Trophoblast cell (in vitro differentiated cells and primary cell): ENCODE results near the gene TCF15.

ENCODE experiments used
- DNase-seq, 2 donors: peaks; one replicate each; pipeline ENCODE4 v3.0.0-alpha.2; 2016
- H2AFZ ChIP-seq: 2 replicates; pipeline ENCODE4 v1.6.1; 2013; ENCODE audit warnings: low read length, moderate library complexity, mild to moderate bottlenecking; ENCODE audit not compliant: insufficient read depth, poor library complexity
- H2AK5ac ChIP-seq: 2 replicates; pipeline ENCODE4 v1.6.1; 2013; ENCODE audit warnings: mild to moderate bottlenecking, low read length
- H2BK120ac ChIP-seq: 2 replicates; pipeline ENCODE4 v1.6.1; 2013; ENCODE audit warnings: low read length, mild to moderate bottlenecking, moderate library complexity; ENCODE audit not compliant: insufficient read depth, poor library complexity
- H2BK12ac ChIP-seq: 2 replicates; pipeline ENCODE4 v1.6.1; 2013; ENCODE audit warnings: mild to moderate bottlenecking, low read length, moderate library complexity
- H2BK5ac ChIP-seq: 2 replicates; pipeline ENCODE4 v1.6.1; 2013; ENCODE audit warnings: low read length, low read depth, moderate library complexity, mild to moderate bottlenecking; ENCODE audit not compliant: poor library complexity
- H3K14ac ChIP-seq: 2 replicates; pipeline ENCODE4 v1.6.1; 2013; ENCODE audit warnings: mild to moderate bottlenecking, low read length
- H3K18ac ChIP-seq: 2 replicates; pipeline ENCODE4 v1.6.1; 2013; ENCODE audit warnings: mild to moderate bottlenecking, low read length
- H3K23ac ChIP-seq: 2 replicates; pipeline ENCODE4 v1.6.1; 2013; ENCODE audit warnings: low read length
- H3K27ac ChIP-seq: 2 replicates; pipeline ENCODE4 v1.5.1; 2013; ENCODE audit warnings: low read depth, mild to moderate bottlenecking, inconsistent platforms, low read length, moderate library complexity
- H3K27me3 ChIP-seq: 2 replicates; pipeline ENCODE4 v1.6.1; 2013; ENCODE audit warnings: inconsistent platforms, mild to moderate bottlenecking, low read length, moderate library complexity; ENCODE audit not compliant: insufficient read depth
- H3K36me3 ChIP-seq, 2 experiments: 1 replicate in 1 of 2; 2 replicates in 1 of 2; pipeline ENCODE4 v1.6.1; 2013; ENCODE audit warnings: low read length in 2 of 2, mild to moderate bottlenecking in 2 of 2, moderate library complexity in 1 of 2; ENCODE audit not compliant: insufficient read depth in 2 of 2, control insufficient read depth in 1 of 2
- H3K4ac ChIP-seq: 2 replicates; pipeline ENCODE4 v1.6.1; 2013; ENCODE audit warnings: low read depth, mild to moderate bottlenecking, low read length, moderate library complexity
- H3K4me1 ChIP-seq, 2 experiments: 1 replicate in 1 of 2; 2 replicates in 1 of 2; pipeline ENCODE4 v1.6.1; 2013; ENCODE audit warnings: low read length in 2 of 2, mild to moderate bottlenecking in 2 of 2, moderate library complexity in 1 of 2; ENCODE audit not compliant: insufficient read depth in 2 of 2, control insufficient read depth in 1 of 2
- H3K4me2 ChIP-seq: 2 replicates; pipeline ENCODE4 v1.6.1; 2013; ENCODE audit warnings: inconsistent platforms, mild to moderate bottlenecking, low read length, moderate library complexity
- H3K4me3 ChIP-seq: 2 replicates; pipeline ENCODE4 v1.5.1; 2013; ENCODE audit warnings: mild to moderate bottlenecking, low read depth, low read length, inconsistent platforms
- H3K79me1 ChIP-seq: one replicate; pipeline ENCODE4 v1.6.1; 2013; ENCODE audit warnings: low read length
- H3K79me2 ChIP-seq: 2 replicates; pipeline ENCODE4 v1.6.1; 2013; ENCODE audit warnings: low read length, mild to moderate bottlenecking; ENCODE audit not compliant: control insufficient read depth, insufficient read depth, poor library complexity
- H3K9ac ChIP-seq: 2 replicates; pipeline ENCODE4 v1.6.1; 2013; ENCODE audit warnings: mild to moderate bottlenecking, low read length
- H3K9me3 ChIP-seq: 2 replicates; pipeline ENCODE4 v1.6.1; 2013; ENCODE audit warnings: low read depth, mild to moderate bottlenecking, control low read depth, inconsistent platforms, low read length; ENCODE audit not compliant: insufficient read depth
- H4K12ac ChIP-seq: 2 replicates; pipeline ENCODE4 v1.6.1; 2013; ENCODE audit warnings: low read depth, mild to moderate bottlenecking, low read length, moderate library complexity
- H4K8ac ChIP-seq: 2 replicates; pipeline ENCODE4 v1.6.1; 2013; ENCODE audit warnings: low read depth, mild to moderate bottlenecking, low read length, moderate library complexity
- H4K91ac ChIP-seq: one replicate; pipeline ENCODE4 v1.6.1; 2013; ENCODE audit warnings: low read depth, mild to moderate bottlenecking, low read length, moderate library complexity
- WGBS: extraction: QIAGEN DNeasy Blood & Tissue Kit; methylation state at CpG from one replicate; pipeline ENCODE4 v1.1.7; 2013; ENCODE audit warnings: missing lambda C conversion rate; ENCODE audit not compliant: insufficient read length, insufficient coverage; ENCODE audit errors: extremely low coverage; 5-methylcytosine and 5-hydroxymethylcytosine counted together

Gene TCF15

GRCh38 chr20:654417-654750 lies 44.3 kb upstream of the TCF15 start:
- peaks cover 19 to 22% of the 10 kb centered on the region in 2 experiments for H3K4me1 ChIP-seq
- H3K23ac ChIP-seq: no peak overlapping the region
- no peak overlapping the region for H3K4ac ChIP-seq
- no peaks in the 10 kb centered on the region for H3K27me3 ChIP-seq
- peaks cover 3 to 7% of the 10 kb centered on the region in 2 experiments for H3K36me3 ChIP-seq
- no peak overlapping the region for H3K4me2 ChIP-seq
- no CpG with 5 or more reads among the region's 3 CpGs for WGBS
- no peak overlapping the region for H2BK120ac ChIP-seq
- no peak overlapping the region for H3K27ac ChIP-seq
- no peak overlapping the region for H2BK12ac ChIP-seq
- H4K91ac ChIP-seq: no peak overlapping the region
- H3K4me3 ChIP-seq: no peak overlapping the region
- H3K14ac ChIP-seq: no peak overlapping the region
- H2BK5ac ChIP-seq: no peak overlapping the region
- H2AFZ ChIP-seq: no peak overlapping the region
- no peak overlapping the region for H4K12ac ChIP-seq
- H3K9me3 ChIP-seq: no peaks in the 10 kb centered on the region
- H4K8ac ChIP-seq: no peak overlapping the region
- no peak overlapping the region for H2AK5ac ChIP-seq
- no peak for DNase-seq
- no peak overlapping the region for H3K18ac ChIP-seq
- H3K9ac ChIP-seq: no peak overlapping the region
- peaks cover 5% of the 10 kb centered on the region for H3K79me2 ChIP-seq
- H3K79me1 ChIP-seq: peaks cover 13% of the 10 kb centered on the region

- Histone ChIP-seq H3K4me2 (peak overlapping the region; percentile 71), H4K8ac (peak overlapping the region; percentile 27), H3K27me3 (no peaks in the 10 kb centered on the region), H3K4me1 (peaks cover 16 to 18% of the 10 kb centered on the region in 2 experiments), H3K18ac (peak overlapping the region; percentile 22), H3K79me2 (peaks cover 5% of the 10 kb centered on the region), H3K36me3 (peaks cover 5 to 7% of the 10 kb centered on the region in 2 experiments), H4K12ac (peak overlapping the region; percentile 28), H3K4ac (no peak overlapping the region), H2BK120ac (peak overlapping the region; percentile 39), H3K79me1 (peaks cover 13% of the 10 kb centered on the region), H3K9me3 (no peaks in the 10 kb centered on the region), H2AFZ (peak overlapping the region; percentile 38), H3K9ac (no peak overlapping the region), H3K4me3 (peak overlapping the region; percentile 42), H2AK5ac (no peak overlapping the region), H4K91ac (peak overlapping the region; percentile 52), H2BK12ac (peak overlapping the region; percentile 42), H3K27ac (no peak overlapping the region), H3K23ac (no peak overlapping the region), H3K14ac (peak overlapping the region; percentile 6), H2BK5ac (peak overlapping the region; percentile 6)
- no peak for DNase-seq
- WGBS: no CpG with 5 or more reads among the region's 31 CpGs
Measured at GRCh38 chr20:653590-654416, 43.7 kb upstream of the TCF15 start.

- Histone ChIP-seq H2AFZ (peak within 1 kb of the TSS; percentile 86), H3K9ac (peak within 1 kb of the TSS; percentile 87), H3K4ac (peak within 1 kb of the TSS; percentile 53), H3K4me3 (peak within 1 kb of the TSS; percentile 91), H3K79me1 (peaks cover 13% of the 10 kb centered on the region), H2BK120ac (peak within 1 kb of the TSS; percentile 39), H3K23ac (no peak within 1 kb of the TSS), H3K79me2 (peaks cover 5% of the 10 kb centered on the region), H2BK12ac (peak within 1 kb of the TSS; percentile 42), H2BK5ac (peak within 1 kb of the TSS; percentile 77), H3K27ac (peak within 1 kb of the TSS; percentile 26), H2AK5ac (peak within 1 kb of the TSS; percentile 39), H3K18ac (peak within 1 kb of the TSS; percentile 92), H3K4me2 (peak within 1 kb of the TSS; percentile 89), H4K12ac (peak within 1 kb of the TSS; percentile 28), H3K36me3 (peaks cover 12 to 13% of the 10 kb centered on the region in 2 experiments), H3K4me1 (peaks cover 15% of the 10 kb centered on the region in 2 experiments), H3K27me3 (no peaks in the 10 kb centered on the region), H3K14ac (peak within 1 kb of the TSS; percentile 81), H4K8ac (peak within 1 kb of the TSS; percentile 69), H3K9me3 (peaks cover 2% of the 10 kb centered on the region), H4K91ac (peak within 1 kb of the TSS; percentile 95)
- no CpG with 5 or more reads among the region's 74 CpGs for WGBS
- DNase-seq: peak; percentile 86 to 92
Measured at GRCh38 chr20:653110-653589, 43.0 kb upstream of the TCF15 start, which contains the start of gene SRXN1. Gene SRXN1, minus strand, starts transcription at chr20:653200. Its CDS starts 15 bp downstream, at chr20:653185.

GRCh38 chr20:652615-653109 lies 42.6 kb upstream of the TCF15 start:
- WGBS: no CpG with 5 or more reads among the region's 36 CpGs

More at GRCh38 chr20:652615-653109, 42.6 kb upstream of the TCF15 start:
- H3K23ac ChIP-seq: no peak overlapping the region
- H3K18ac ChIP-seq: peak overlapping the region; percentile 92
- H3K4me2 ChIP-seq: peak overlapping the region; percentile 89
- H3K79me2 ChIP-seq: peaks cover 5% of the 10 kb centered on the region
- H3K14ac ChIP-seq: peak overlapping the region; percentile 81
- peak overlapping the region; percentile 53 for H3K4ac ChIP-seq
- H2BK120ac ChIP-seq: peak overlapping the region; percentile 37
- no peaks in the 10 kb centered on the region for H3K27me3 ChIP-seq
- H3K9me3 ChIP-seq: peaks cover 2% of the 10 kb centered on the region
- peak overlapping the region; percentile 87 for H3K9ac ChIP-seq
- H2BK12ac ChIP-seq: peak overlapping the region; percentile 5
- peak overlapping the region; percentile 39 for H2AK5ac ChIP-seq
- H3K4me3 ChIP-seq: peak overlapping the region; percentile 91
- H2BK5ac ChIP-seq: peak overlapping the region; percentile 77
- DNase-seq: no peak
- H3K79me1 ChIP-seq: peaks cover 13% of the 10 kb centered on the region
- H2AFZ ChIP-seq: peak overlapping the region; percentile 86
- H4K8ac ChIP-seq: peak overlapping the region; percentile 69
- peaks cover 16 to 17% of the 10 kb centered on the region in 2 experiments for H3K36me3 ChIP-seq
- peaks cover 13 to 15% of the 10 kb centered on the region in 2 experiments for H3K4me1 ChIP-seq
- peak overlapping the region; percentile 11 for H4K12ac ChIP-seq
- H4K91ac ChIP-seq: peak overlapping the region; percentile 95
- H3K27ac ChIP-seq: peak overlapping the region; percentile 26
